ENCODE results near the gene DEFB121. TPM values are rescaled to one million over a fixed set of nuclear protein-coding genes. Genes with fewer than 3 reads are reported as not detected.

The DEFB121 gene, protein sequence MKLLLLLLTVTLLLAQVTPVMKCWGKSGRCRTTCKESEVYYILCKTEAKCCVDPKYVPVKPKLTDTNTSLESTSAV
- not detected in 5 replicates for total RNA-seq (2022; extraction: Qiagen RNA extraction; ENCODE audit: low read depth)

DNA sequence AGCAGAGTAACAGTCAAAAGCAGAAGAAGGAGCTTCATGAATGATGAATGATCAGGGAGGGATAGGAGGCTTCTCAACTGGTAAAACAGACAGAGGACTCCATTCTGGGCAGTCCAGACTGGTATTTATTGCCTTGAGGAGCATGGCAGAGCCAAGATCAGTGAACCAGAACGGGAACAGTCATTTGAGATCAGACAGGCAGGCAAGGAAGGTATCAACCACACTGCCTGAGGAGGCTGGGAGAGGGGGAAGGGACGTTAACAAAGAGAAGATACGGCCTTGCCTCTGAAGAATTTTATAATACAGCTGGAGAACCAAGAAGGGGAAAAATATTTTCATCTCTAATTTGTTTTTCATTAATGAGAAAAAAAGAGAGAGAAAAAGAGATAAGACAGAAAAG, at the start of gene DEFB121:
DEFB121 (minus strand) TSS at position 101 of the 400 bp plus-strand sequence; CDS start at position 38, 63 bp downstream.

DNA sequence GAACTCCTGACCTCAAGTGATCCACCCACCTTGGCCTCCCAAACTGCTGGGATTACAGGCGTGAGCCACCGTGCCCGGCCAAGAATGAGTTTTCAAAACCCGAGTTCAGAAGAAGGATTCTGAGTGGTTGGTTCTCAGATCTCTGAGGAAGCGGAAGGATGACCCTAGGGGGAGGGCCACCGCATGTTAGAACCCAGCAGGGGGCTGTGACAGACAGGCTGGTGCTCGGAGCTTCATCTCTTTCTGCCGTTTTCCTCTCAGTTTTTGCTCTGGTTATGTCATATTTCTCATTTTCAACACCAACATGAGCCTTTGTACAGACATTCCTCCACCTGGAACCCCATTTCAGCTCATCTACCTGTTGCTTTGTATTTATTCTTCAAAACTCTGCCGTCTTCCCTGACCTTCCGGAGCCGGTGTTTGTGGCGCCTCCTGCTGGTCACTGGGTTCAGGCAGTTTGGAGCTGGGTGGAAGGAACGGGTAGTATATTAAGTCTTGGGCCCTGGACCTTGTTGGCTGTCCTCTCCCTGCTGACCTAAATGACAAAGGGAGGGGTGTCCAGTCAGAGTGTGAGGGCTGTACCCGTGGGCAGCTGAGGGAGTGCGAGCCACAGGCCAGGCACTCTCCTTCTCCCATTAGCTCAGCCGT, 34.1 kb upstream of the DEFB121 start, which contains the start of gene DEFB123:
DEFB123 (plus strand) TSS at position 621 of the 648 bp plus-strand sequence. CDS start 67 bp downstream, outside the sequence.

DNA sequence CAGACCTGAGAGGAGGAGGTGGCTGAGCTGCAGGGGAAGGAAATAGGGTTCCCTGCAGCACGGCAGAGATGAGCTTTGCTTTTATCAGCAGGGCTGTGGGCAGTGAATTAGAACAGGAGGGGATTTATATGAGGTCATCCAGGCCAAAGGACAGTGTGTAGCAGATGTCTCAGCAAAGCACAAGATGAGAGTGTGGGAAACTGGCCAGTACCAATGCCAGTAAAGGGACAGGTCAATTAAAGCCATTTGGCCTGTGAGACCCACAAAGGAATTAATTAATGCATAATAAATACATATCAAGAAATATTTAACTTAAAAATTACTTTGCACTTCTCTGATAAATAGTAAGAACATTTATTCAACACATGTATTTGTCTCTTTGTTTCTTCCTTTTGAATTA, 15.5 kb downstream of the DEFB121 start, which contains the start of gene DEFB119:
DEFB119 (minus strand) TSS at position 101 of the 400 bp plus-strand sequence. CDS start 107 bp downstream, outside the sequence.

DNA sequence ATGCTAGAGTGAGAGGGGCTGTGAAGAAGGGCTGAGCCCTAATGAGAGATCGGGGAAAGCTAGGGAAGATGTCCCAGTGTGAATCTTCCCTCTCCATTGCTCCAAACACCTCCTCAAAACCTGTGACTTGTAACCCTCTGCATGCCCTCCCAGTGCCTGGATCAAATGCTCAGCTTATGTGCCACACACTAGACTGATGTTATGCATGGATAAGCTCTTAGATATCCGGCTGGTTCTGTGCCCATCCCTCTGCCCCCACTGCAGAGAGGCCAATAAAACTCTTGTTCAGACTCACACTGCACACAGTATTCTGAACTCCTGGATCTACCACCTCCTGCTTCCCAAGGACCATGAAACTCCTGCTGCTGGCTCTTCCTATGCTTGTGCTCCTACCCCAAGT, 37.7 kb downstream of the DEFB121 start, which contains the start of gene DEFB118:
DEFB118 (plus strand) TSS at position 301 of the 400 bp plus-strand sequence; CDS start at position 351, 50 bp downstream.

Other genes starting within 250 kb of the DEFB121 start
- gene DEFB115, start 148.6 kb downstream of the DEFB121 start, total RNA-seq (2022; extraction: Qiagen RNA extraction; ENCODE audit: low read depth), result not detected in 5 replicates
- gene DEFB116, start 97.6 kb downstream of the DEFB121 start, total RNA-seq (2022; extraction: Qiagen RNA extraction; ENCODE audit: low read depth), result not detected in 5 replicates
- gene DEFB118, start 37.6 kb downstream of the DEFB121 start, total RNA-seq (2022; extraction: Qiagen RNA extraction; ENCODE audit: low read depth), result not detected in 5 replicates
- not detected in 5 replicates for gene DEFB119, start 15.6 kb downstream of the DEFB121 start, total RNA-seq (2022; extraction: Qiagen RNA extraction; ENCODE audit: low read depth)
- gene DEFB123, start 34.4 kb upstream of the DEFB121 start, total RNA-seq (2022; extraction: Qiagen RNA extraction; ENCODE audit: low read depth), result not detected in 5 replicates
- not detected in 5 replicates for gene DEFB124, start 68.9 kb upstream of the DEFB121 start, total RNA-seq (2022; extraction: Qiagen RNA extraction; ENCODE audit: low read depth)
- gene REM1, start 69.1 kb upstream of the DEFB121 start, total RNA-seq (2022; extraction: Qiagen RNA extraction; ENCODE audit: low read depth), result 0.09 to 0.13 TPM (median 0.10 TPM) in 3 of 5 replicates, not detected in the others
- 190 to 266 TPM (median 248 TPM) in 5 replicates for gene HM13, start 108.2 kb upstream of the DEFB121 start, total RNA-seq (2022; extraction: Qiagen RNA extraction; ENCODE audit: low read depth)
- gene ID1, start 199.1 kb upstream of the DEFB121 start, total RNA-seq (2022; extraction: Qiagen RNA extraction; ENCODE audit: low read depth), result 155 to 284 TPM (median 194 TPM) in 5 replicates
- gene COX4I2, start 231.7 kb upstream of the DEFB121 start, total RNA-seq (2022; extraction: Qiagen RNA extraction; ENCODE audit: low read depth), result not detected in 5 replicates